ENCODE data around the gene SPON1. TPM values are rescaled to one million over a fixed set of nuclear protein-coding genes. Genes with fewer than 3 reads are reported as not detected.

The SPON1 gene
- total RNA-seq, 1 donor from 2014 or later: 22.4 TPM

DNA sequence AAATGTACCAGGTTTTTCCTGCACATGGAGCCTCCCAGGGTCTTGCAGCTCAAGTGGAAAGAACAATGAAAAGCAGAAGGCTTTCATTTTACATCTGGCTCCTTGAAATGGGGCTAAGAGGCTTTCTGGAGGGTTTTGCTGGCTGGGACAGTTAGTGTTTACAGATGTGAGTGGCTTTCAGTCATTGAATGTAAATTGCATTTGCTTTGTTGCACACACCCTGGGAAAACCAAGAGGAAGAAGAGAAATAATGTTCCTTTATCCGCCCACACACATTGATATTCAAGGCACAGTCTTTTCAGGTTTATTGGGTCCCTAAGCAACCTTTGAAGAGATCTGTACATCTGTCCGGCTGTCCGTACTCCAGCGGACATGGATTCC is 144.5 kb downstream of the SPON1 start:
- no peak overlapping the region for H3K4me3 ChIP-seq (ENCODE audit: low read depth, low read length)
- DNase-seq (ENCODE audit: low read depth): no peak
- TF ChIP-seq, protein P1, sequence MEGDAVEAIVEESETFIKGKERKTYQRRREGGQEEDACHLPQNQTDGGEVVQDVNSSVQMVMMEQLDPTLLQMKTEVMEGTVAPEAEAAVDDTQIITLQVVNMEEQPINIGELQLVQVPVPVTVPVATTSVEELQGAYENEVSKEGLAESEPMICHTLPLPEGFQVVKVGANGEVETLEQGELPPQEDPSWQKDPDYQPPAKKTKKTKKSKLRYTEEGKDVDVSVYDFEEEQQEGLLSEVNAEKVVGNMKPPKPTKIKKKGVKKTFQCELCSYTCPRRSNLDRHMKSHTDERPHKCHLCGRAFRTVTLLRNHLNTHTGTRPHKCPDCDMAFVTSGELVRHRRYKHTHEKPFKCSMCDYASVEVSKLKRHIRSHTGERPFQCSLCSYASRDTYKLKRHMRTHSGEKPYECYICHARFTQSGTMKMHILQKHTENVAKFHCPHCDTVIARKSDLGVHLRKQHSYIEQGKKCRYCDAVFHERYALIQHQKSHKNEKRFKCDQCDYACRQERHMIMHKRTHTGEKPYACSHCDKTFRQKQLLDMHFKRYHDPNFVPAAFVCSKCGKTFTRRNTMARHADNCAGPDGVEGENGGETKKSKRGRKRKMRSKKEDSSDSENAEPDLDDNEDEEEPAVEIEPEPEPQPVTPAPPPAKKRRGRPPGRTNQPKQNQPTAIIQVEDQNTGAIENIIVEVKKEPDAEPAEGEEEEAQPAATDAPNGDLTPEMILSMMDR (conservative IDR thresholded peaks at IDR 0.05; ENCODE audit: low read depth, low read length): no peak

DNA sequence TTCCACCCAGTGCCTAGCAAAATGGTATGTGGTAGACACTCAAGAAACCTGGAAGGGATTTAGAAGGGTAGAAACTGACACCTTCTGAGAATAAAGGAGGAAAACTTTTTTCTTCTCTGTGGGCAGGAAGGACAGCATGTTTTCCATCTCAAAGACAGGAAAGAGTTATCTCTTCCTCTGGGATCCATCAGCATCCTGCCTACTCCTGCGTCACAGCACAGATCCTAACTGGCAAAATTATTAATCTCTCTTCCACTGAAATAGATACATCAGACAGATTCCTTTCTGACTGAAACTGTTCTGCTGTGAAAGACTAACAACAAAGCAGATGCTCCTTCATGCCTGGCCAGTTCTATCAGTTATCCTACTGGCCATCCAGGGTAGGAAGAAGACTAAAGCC is 147.2 kb downstream of the SPON1 start:
- TF ChIP-seq, protein P1 (conservative IDR thresholded peaks at IDR 0.05; ENCODE audit: low read depth, low read length): no peak
- no peak for DNase-seq (ENCODE audit: low read depth)
- no peak overlapping the region for H3K4me3 ChIP-seq (ENCODE audit: low read depth, low read length)

DNA sequence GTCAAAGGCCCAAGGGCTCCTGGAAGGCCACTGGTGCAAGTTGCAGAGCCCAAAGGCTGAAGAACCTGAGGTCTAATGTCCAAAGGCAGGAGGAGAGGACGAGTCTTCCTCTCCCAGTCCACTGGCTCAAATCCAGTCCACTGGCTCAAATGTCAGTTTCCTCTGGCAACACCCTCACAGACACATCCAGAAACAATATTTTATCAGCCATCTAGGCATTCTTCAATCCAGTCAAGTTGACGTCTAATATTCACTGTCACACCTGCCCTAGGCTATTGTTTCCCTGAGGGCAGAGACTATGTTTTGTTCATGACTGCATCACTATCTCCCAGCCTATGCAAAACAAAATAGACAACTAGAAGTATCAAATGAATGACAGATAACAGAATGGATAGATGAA is 148.1 kb downstream of the SPON1 start:
- TF ChIP-seq, protein P1 (conservative IDR thresholded peaks at IDR 0.05; ENCODE audit: low read depth, low read length): no peak
- H3K4me3 ChIP-seq (ENCODE audit: low read depth, low read length): no peak overlapping the region
- DNase-seq (ENCODE audit: low read depth): no peak

DNA sequence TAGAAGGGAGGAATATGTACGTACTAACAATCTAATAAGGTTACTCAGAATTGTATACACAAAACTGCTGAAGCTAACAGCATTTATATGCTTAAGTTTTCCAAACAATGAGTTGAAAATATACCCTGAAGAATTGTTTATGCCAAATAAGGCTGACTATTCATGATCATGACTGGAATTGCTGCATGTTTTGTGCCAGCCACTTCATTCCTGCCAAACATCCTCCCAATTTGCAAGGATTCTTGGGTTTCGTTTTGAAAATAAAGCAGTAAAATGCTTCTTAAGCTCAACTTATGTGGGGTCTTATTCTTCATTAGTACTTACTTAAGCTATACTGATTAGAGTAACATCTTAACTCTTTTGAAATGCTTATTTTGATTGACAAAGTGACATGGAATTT is 149.0 kb downstream of the SPON1 start:
- H3K4me3 ChIP-seq (ENCODE audit: low read depth, low read length): no peak overlapping the region
- DNase-seq (ENCODE audit: low read depth): no peak
- TF ChIP-seq, protein P1 (conservative IDR thresholded peaks at IDR 0.05; ENCODE audit: low read depth, low read length): no peak

DNA sequence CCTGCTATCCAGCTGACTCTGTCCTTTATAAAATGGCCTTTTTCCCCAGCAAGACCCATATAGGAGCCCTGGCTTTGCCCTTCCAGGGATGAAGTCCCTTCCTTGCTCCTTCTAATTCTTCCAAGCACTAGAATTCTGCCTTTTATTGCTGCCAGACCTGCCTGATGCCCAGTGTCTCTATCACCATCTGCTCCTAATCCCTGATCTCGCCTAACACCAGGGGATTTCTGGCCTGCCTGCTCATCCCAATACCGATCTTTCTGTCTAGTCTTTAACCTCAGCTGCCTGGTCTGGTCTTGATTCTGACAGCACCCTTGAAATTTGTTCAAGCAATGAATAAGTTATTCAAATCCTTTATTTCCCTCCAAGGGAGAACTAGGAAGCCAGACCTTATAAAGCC is 150.2 kb downstream of the SPON1 start:
- TF ChIP-seq, protein P1 (conservative IDR thresholded peaks at IDR 0.05; ENCODE audit: low read depth, low read length): no peak
- H3K4me3 ChIP-seq (ENCODE audit: low read depth, low read length): no peak overlapping the region
- no peak for DNase-seq (ENCODE audit: low read depth)

DNA sequence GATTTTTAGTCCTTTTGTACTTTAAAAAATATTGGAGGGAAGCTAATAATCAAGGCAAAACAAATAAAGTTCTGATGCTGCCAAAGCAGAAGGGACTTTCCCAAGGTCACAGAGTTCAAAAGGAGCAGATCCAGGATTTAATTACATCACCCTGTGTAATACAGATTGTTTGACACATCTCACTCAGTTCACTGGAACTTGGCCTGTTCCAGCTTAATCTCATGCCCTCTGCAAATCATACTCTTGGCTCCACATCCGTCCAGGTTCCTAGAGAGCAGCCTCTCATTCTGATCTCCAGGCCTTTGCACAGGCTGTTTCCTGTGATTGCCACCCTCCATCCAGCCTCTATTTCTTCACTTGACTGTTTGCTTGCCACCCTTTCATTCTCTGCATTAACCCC is 151.7 kb downstream of the SPON1 start:
- DNase-seq (ENCODE audit: low read depth): peak; percentile 27
- no peak overlapping the region for H3K4me3 ChIP-seq (ENCODE audit: low read depth, low read length)
- TF ChIP-seq, protein P1 (conservative IDR thresholded peaks at IDR 0.05; ENCODE audit: low read depth, low read length): no peak

DNA sequence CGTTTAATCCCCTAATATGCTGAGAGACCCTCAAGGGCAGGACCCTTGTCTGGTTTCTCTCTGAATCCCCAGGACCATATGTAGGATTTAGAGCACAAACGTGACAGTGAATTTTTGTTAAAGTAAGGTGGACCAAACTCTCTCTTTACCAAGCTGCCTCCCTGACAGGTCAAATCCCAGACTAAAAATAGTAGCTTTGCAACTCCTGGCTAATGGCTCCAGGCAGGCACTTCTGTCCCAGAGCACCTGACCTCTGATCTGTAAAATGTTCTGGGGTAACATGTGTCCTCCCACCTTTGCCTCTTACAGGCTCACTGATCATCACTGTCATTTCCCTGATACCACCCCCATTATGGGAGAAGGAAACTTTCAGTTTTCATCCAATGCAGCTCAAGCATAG is 152.3 kb downstream of the SPON1 start:
- no peak for DNase-seq (ENCODE audit: low read depth)
- H3K4me3 ChIP-seq (ENCODE audit: low read depth, low read length): no peak overlapping the region
- TF ChIP-seq, protein P1 (conservative IDR thresholded peaks at IDR 0.05; ENCODE audit: low read depth, low read length): no peak

All from epithelial cell of proximal tubule (primary cell).